ENCODE measurements around the gene FURIN.

GRCh38 chr15:90901175-90902039 lies 33.0 kb downstream of the FURIN start:
- TF ChIP-seq POLR2A (IDR thresholded peaks at IDR 0.05) = no peak
- no peak for TF ChIP-seq CTCF (IDR thresholded peaks at IDR 0.05)

Data from breast epithelium (tissue), 3 donors.